HG03135 (cell line): ENCODE measurements around the gene ZNF630.
"Not testable (repeated sequence)": the region's sequence is repeated elsewhere in the genome, so short reads cannot be mapped to it uniquely, and the experiment has no call there.

Experiments
- ATAC-seq: cut with Tn5 transposase; IDR thresholded peaks from one replicate; pipeline ENCODE4 v1.9.1; 2021; ENCODE audit warnings: mild to moderate bottlenecking, moderate library complexity; ENCODE audit not compliant: unreplicated experiment

ZNF630 gene

DNA sequence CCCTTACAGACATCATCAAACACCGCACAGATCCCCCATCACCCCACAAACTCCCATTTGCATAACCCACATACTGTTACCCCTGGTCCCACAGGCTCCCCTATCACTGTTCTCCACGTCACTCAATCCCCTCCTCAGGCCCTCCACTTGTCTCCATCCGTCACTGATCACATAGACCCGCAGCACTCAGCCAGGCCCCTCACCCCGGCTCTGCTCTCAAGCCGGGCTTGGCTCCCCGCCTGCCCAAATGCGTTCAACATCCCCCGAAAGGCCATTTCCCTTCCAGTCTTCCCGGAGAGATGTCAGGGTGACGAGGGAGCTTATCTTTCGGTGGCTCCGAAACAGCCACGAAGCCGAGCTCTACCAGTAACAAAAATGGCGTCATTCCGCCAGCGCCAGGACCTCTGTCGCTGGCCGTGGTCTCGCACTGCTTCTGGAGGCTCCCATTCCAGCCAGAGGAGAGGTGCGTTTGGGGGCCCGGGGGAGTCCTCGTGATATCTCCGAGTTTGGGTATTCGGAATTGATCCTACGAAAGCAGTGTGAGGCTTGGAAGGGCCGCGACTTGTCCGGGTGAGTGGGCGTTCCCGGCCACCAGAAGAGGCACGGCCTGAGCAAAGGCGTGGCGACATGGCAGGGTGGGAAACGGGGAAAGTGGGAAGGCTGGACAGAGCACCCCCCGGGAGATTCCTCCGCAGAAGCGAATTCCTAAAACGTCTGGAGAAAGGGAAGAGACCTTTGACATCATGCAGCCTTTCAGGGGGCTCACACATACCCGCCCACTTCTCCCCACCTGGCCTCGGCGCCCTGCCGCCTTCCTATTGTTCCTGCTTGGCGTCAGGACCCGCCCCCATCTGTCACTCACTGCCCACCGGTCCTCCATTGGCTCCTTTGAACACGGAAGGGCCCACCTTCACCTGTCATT, at the start of gene ZNF630:
Gene ZNF630 (minus strand): TSS at position 577 of the 922 bp plus-strand sequence. CDS start 4,754 bp downstream, outside the sequence.
- peak; percentile 80 for ATAC-seq

- ATAC-seq, result no peak
Observed at GRCh38 chrX:48107717-48108116, 36.3 kb upstream of the ZNF630 start.

DNA sequence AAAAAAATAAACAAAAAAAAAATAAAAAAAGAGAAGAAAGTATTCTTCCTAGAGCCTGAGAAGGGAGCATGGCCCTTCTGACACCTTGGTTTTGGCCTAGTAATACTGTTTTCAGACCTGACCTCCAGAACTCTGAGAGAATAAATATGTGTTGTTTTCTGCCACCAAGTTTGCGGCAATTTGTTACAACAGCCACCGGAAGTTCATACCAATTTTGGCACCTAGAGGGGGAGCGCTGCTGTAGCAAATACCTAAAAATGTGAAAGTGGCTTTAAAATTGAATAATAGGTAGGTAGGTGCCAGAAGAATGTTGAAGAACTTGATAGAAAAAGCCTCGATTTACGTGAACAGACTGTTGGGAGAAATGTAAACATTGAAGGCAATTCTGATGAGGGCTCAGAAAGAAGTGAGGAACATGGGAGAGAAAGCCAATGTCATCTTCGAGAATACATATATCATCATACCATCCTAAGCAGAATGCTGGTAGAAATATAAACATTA, 31.5 kb upstream of the ZNF630 start:
- ATAC-seq, result no peak

GRCh38 chrX:48101443-48101842, 30.0 kb upstream of the ZNF630 start:
- ATAC-seq, result no peak

DNA sequence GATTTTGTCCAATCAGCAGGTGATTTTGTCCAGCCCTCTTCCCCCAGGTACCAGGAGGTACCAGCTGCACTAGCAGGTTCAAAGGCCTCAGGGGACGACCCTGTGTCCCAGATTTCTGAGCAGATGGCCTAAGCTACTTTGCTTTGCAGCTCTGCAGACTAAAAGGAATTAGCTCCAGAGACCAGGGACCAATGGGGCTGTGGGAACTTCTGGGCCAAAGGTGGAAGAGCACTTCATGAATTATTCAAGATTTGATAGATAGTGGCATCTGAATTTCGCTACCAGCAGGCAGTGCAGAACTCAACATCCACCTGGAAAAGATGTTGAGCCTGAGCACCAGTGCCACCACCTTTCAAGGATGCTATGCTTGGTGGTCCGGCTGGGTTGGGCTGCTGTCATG, 21.1 kb upstream of the ZNF630 start:
- not testable (repeated sequence) for ATAC-seq

- ATAC-seq, result no peak
Observed at GRCh38 chrX:48090123-48090522, 18.7 kb upstream of the ZNF630 start.

DNA sequence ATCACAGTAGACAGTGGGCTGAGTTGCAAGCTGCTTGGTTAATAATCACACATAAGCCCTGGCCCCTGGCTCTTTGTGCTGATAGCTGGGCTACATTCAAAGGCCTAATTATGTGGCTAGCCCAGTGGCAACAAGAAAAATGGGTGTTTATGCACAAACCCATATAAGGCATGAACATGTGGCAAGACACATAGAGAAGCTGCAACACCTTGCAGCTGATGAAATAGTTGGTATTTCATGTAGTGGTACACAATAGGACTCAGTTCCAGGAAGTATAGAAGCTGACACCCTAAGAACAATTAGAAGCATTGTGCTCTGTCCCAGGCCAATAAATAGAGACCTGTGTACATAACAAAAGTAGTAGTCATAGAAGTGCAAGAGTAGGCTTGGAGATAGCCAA, 14.6 kb upstream of the ZNF630 start:
- ATAC-seq, result no peak

- no peak for ATAC-seq
Observed at GRCh38 chrX:48083706-48084105, 12.3 kb upstream of the ZNF630 start.

GRCh38 chrX:48083212-48083611, 11.8 kb upstream of the ZNF630 start:
- peak; percentile 59 for ATAC-seq

GRCh38 chrX:48076343-48076742, 4.9 kb upstream of the ZNF630 start:
- ATAC-seq, result no peak

DNA sequence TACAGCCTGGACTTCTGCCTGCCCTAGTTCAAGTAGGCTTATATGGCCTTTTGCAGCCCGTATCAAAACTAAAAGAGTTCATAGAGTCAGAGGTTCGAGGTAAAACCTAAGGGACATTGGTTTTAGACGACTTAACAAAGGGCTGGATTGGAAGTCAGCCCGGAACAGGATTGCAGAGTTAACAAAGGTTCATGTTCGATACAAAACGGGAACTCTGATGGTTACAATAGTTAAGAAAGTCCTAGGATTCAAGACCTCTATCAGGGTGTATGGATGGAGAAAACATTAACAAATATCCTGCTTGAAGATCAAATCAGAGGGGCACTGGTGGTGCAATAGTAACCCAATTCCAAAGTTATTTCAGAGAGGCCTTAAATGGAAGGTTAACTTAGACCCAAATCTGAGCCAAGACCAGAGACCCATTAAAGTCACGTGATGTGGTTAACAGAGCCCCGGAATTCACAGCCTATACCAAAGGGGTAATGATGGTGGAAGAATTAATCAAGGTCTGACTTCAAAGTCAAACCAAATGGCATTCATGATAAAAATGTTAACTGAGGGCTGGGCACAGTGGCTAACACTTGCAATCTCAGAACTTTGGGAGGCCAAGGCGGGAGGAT, 656 bp upstream of the ZNF630 start:
- no peak for ATAC-seq

DNA sequence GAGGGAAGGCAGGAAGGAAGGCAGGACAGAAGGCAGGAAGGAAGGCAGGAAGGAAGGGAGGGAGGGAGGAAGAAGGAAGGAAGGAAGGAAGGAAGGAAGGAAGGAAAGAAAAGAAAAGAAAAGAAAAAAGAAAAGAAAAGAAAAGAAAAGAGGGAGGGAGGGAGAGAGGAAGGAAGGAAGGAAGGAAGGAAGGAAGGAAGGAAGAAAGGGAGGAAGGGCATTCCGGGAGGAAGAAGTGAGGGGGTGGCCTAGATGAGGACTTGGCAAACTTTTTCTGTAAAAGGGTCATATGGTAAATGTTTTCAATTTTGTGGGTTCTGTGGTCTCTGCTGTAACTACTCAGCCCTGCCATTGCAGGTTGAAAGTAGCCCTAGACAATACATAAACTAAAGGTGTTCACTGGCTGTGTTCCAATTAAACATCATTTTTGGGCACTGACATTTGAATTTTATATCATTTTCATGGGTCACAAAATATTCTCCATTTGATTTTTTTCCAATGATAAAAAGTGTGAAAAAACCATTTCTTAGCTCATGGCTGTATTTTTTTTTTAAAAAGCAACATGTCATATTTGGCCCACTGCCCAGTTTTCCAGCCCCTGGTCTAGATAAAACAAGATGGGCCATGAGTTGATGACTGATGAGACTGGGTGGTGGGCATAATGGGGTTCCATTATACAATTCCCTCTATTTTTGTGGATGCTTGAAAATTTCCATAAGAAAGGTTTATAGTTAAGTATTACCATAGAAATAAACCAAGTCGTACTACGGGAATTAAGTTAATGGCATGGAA, 3.1 kb downstream of the ZNF630 start:
- no peak for ATAC-seq

DNA sequence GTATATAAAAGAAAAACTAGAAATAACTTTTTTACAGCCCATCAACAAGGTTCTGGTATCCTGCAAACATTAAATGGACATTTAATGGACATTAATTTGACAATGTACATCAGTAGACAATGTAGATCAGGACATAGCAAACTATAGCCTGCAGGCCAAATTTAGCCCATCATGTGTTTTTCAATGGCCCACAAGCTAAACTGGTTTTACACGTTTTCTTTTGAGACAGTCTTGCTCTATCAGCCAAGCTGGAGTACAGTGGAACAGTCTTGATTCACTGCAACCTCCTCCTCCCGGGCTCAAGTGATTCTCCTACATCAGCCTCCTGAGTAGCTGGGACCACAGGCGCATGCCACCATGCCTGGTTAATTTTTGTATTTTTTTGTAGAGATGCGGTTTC, 7.2 kb downstream of the ZNF630 start:
- ATAC-seq, result no peak

DNA sequence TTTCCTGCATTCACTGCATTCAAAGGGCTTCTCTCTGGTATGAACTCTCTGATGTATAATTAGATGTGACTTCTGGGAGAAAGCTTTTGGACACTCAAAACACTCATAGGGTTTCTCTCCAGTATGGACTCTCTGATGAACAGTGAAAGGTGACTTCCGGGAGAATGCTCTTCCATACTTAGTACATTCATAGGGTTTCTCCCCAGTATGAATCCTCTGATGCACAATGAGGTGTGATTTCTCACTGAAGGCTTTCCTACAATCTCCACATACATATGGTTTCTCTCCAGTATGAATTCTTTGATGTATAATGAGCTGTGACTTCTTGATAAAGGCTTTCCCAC, 12.2 kb downstream of the ZNF630 start:
- ATAC-seq, result no peak

GRCh38 chrX:48058621-48059295, 12.7 kb downstream of the ZNF630 start:
- ATAC-seq, result no peak

DNA sequence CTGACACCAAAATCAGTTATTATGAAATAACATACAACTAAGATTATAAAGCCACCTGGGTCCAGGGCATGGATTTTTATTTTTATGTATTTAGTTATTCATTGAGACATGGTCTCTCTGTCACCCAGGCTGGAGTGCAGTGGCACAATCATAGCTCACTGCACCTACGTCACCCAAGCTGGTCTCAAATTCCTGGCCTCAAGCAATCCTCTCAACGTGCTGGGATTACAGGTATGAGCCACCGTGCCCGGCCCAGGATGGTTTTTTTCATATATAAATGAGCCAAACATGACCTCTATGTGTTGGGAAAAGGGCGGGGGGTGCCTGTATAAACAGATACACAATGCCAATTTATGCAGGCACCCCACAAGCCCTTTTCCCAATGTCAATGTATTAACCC, 24.6 kb downstream of the ZNF630 start:
- ATAC-seq, result no peak

- no peak for ATAC-seq
Observed at GRCh38 chrX:48045410-48046311, 25.8 kb downstream of the ZNF630 start.

- ATAC-seq, result no peak
Observed at GRCh38 chrX:48043056-48043455, 28.4 kb downstream of the ZNF630 start.

DNA sequence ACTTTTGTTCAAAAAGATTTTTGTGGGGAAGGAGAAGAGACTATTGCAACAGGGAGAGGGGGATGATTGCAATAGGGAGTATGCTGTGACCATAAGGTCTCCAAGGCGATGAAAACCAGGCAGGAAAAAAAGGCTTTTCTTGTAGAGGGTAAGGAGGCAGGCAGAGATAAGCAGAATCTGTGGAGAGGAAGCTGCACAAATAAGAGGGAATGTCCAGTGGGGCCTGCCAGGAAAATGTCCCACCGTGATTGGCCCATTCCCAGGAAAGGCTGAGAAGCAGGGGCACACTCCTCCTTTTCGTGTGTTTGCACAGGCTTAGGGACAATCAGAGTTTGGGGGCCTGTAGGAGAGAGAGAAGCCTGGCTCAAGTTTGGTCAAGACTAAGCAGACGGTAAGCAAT, 35.5 kb downstream of the ZNF630 start:
- no peak for ATAC-seq
